HK-2 (cell line): ENCODE results near the gene MRGPRF.

Experiments used
- DNase-seq: peaks from one replicate; pipeline ENCODE4 v3.0.0-alpha.2; 2018; ENCODE audit not compliant: unreplicated experiment

Gene MRGPRF

GRCh38 chr11:69022260-69022659 is 9.2 kb upstream of the MRGPRF start:
- DNase-seq = no peak

GRCh38 chr11:69018924-69019323 is 5.9 kb upstream of the MRGPRF start:
- DNase-seq = no peak

GRCh38 chr11:69017951-69018350 is 4.9 kb upstream of the MRGPRF start:
- no peak for DNase-seq

GRCh38 chr11:69014898-69015549 is 2.0 kb upstream of the MRGPRF start:
- no peak for DNase-seq

- no peak for DNase-seq
Observed at GRCh38 chr11:69014084-69014851, 1.2 kb upstream of the MRGPRF start.

GRCh38 chr11:69012092-69013008 is 696 bp downstream of the MRGPRF start:
- DNase-seq = no peak

- DNase-seq = no peak
Observed at GRCh38 chr11:69011624-69012091, 1.4 kb downstream of the MRGPRF start.

- peak; percentile 57 for DNase-seq
Observed at GRCh38 chr11:69010964-69011623, 2.0 kb downstream of the MRGPRF start.

GRCh38 chr11:69010361-69010891 is 2.6 kb downstream of the MRGPRF start:
- no peak for DNase-seq

GRCh38 chr11:69009441-69010211 is 3.4 kb downstream of the MRGPRF start:
- DNase-seq = no peak

GRCh38 chr11:69008737-69009440 is 4.2 kb downstream of the MRGPRF start:
- peak; percentile 84 for DNase-seq

GRCh38 chr11:69007975-69008381 is 5.1 kb downstream of the MRGPRF start:
- DNase-seq = no peak

GRCh38 chr11:69006816-69007215 is 6.2 kb downstream of the MRGPRF start:
- DNase-seq = no peak

- no peak for DNase-seq
Observed at GRCh38 chr11:69005631-69006368, 7.2 kb downstream of the MRGPRF start.

- DNase-seq = no peak
Observed at GRCh38 chr11:69005183-69005630, 7.8 kb downstream of the MRGPRF start.

- no peak for DNase-seq
Observed at GRCh38 chr11:69004411-69005182, 8.4 kb downstream of the MRGPRF start.

GRCh38 chr11:69003866-69004367 is 9.1 kb downstream of the MRGPRF start:
- DNase-seq = no peak

- DNase-seq = no peak
Observed at GRCh38 chr11:69003301-69003865, 9.7 kb downstream of the MRGPRF start.
